Activated CD8-positive, alpha-beta memory T cell treated with anti-CD3 and anti-CD28 coated beads for 36 hours (primary cell): ENCODE data around the gene CELA2A. TPM values are rescaled to one million over a fixed set of nuclear protein-coding genes. Genes with fewer than 3 reads are reported as not detected.
"Not testable (repeated sequence)": the region's sequence is repeated elsewhere in the genome, so short reads cannot be mapped to it uniquely, and the experiment has no call there.

Experiments used
- CTCF ChIA-PET: fragments of 350-600 bp; sonication (Branson Sonifier 250); formaldehyde crosslinking; loops from one replicate; lab custom pipeline; 2021; ENCODE audit warnings: antibody characterized with exemption; lab: Charles Lee
- POLR2A ChIA-PET: fragments of 350-600 bp; sonication (Branson Sonifier 250); formaldehyde crosslinking; loops from one replicate; lab custom pipeline; 2021; ENCODE audit warnings: antibody characterized with exemption; lab: Charles Lee
- total RNA-seq, 2 experiments: library from RNA; stranded (reverse); gene quantifications; one replicate each; pipeline ENCODE4 v1.2.3, GENCODE V29; 2021

Gene CELA2A
- total RNA-seq, 2 experiments from 2014 or later, result not detected

DNA sequence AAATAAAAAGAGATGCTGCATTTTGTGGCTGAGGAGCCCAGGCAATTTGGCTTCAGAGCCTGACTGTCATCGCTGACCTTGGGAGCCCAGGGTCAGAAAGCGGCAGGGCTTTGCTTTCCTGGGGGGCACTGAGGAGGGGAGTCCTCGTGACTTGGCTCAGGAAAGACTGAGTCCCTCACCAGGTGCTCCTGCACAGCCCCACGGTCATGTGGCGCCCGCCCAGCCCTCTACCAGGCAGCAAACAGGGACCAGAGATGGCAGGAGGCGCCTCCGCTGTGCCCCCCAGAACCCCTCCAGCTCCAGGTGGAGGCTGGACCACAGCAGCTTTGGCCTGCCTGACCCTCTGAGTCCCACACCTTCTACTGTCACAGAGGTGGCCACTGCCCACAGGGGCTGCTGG lies 33.7 kb upstream of the CELA2A start:
- ChIA-PET CTCF (interaction anchor here (0.6 kb wide), 1 partner anchor 33 kb away, joined by 4 read pairs; no protein-coding TSS in a partner anchor), POLR2A (no interaction called here)

DNA sequence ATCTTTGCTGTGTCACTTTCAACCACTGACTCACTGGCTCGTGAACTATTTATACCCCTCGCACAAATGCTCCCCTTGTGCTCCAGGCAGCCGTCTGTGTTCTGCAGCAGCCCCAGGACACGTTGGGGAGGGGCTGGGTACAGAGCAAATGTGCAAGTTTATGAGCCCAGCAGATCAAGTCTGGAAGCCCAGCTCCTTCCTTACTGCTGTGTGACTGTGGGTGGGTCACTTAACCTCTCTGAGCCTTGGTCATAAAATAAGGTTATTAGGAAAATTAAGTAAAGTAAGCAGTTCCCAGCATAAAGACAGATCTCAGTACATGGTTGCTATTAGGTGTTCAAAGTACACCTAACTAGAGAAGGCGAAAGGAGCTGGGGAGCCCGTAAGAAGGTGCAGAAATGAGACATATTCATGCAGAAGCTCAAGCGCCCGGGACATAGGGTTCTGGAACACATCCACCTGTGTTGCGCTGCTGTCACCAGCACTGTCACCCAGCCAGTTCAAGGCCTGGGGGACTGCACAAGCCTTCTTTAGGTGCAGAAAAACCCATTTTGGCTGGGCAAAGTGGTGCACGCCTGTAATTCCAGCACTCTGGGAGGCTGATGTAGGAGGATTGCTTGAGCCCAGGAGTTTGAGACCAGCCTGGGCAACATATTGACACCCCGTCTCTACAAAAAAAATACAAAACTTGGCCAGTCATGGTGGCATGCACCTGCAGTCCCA lies 33.0 kb upstream of the CELA2A start:
- ChIA-PET CTCF (interaction anchor here (0.6 kb wide), 1 partner anchor 33 kb away, joined by 4 read pairs; no protein-coding TSS in a partner anchor), POLR2A (interaction anchor here (0.6 kb wide), 1 partner anchor 172 kb away, joined by 4 read pairs; no protein-coding TSS in a partner anchor)

DNA sequence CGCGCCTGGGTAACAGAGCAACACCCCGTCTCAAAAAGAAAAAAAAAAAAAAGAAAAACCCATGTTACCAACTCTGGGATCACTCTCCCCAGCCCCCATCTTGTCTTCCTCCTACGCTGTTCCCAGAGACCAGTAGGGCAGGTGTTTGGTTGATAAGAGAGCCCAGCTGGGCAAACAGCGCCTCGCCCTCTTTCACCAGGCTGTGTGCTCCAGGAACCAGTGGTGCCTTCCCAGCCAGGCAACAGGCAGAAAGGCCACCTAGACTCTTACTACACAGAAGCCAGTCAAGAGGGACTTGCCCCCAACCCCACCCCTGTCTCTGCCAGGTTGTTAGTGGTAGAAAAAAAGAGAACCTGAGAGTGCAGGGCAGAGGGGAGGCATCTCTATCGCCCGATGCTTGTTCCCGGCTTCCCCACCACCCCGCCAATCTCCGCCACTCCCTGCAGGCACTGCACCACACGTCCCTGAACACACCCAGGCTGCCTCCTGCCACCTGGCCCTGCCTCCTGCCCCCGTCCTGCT lies 32.3 kb upstream of the CELA2A start:
- ChIA-PET POLR2A (interaction anchor here (0.6 to 0.7 kb wide), 2 partner anchors 113 to 173 kb away, joined by 4 to 5 read pairs; no protein-coding TSS in a partner anchor), CTCF (no interaction called here)

DNA sequence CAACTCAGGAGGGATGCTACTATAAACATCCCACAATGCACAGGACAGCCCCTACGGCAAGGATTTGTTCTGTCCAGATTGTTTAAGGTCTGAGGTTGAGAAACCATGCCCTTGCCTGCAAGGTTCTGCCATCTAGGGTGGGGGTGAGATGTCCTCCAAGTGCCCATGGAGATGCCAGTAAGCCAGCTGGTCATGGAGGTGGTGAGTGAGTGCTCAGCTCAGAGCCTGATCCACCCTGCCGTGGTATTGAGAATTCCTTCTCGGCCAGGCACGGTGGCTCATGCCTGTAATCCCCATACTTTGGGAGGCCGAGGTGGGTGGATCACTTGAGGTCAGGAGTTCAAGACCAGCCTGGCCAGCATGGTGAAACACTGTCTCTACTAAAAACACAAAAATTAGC lies 31.6 kb upstream of the CELA2A start:
- ChIA-PET POLR2A (no interaction called here), CTCF (interaction anchor here (1.1 to 1.7 kb wide), 2 partner anchors 101 to 120 kb away, joined by 3 to 5 read pairs; no protein-coding TSS in a partner anchor)

DNA sequence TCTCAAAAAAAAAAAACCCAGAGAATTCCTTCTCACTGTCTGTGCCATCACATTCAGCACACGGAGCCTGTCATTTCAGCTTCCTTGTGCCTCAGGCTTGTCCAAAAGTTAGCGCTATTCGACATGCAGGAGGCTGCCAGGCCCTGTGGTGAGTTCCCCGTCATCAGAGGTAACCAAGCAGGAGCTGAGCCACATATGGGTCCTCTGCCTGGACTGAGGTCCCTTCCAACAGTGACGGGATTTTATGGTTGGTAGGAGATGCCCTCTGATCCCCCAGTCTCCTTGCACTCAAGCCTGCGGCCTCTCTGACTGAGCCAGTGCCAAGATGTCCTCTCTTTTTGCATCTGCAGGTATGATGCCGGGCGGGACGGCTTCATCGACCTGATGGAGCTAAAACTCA lies 31.0 kb upstream of the CELA2A start:
- ChIA-PET CTCF (interaction anchor here (1.1 to 1.7 kb wide), 3 partner anchors 83 to 120 kb away, joined by 3 to 5 read pairs (median 3); no protein-coding TSS in a partner anchor), POLR2A (no interaction called here)

DNA sequence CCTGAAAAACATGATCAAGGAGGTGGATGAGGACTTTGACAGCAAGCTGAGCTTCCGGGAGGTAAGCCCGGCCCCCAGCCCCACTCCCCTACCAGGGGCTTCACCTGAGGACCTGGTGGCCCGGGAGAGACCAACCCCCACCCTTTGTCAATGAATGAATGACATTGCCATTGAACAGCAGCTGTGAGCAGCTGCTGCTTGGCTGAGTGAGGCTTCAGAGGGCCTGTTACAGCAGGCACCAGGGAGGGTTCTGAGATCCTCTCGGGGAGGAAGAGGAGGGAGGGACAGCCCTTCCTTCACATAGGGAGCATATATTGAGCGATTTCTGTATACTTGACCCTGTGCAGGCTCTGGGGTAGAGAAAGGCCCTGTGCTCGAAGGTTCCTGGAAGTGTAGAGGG lies 30.6 kb upstream of the CELA2A start:
- CTCF ChIA-PET, result interaction anchor here (1.1 to 1.7 kb wide), 3 partner anchors 84 to 121 kb away, joined by 3 to 5 read pairs (median 3); no protein-coding TSS in a partner anchor
- POLR2A ChIA-PET, result no interaction called here

DNA sequence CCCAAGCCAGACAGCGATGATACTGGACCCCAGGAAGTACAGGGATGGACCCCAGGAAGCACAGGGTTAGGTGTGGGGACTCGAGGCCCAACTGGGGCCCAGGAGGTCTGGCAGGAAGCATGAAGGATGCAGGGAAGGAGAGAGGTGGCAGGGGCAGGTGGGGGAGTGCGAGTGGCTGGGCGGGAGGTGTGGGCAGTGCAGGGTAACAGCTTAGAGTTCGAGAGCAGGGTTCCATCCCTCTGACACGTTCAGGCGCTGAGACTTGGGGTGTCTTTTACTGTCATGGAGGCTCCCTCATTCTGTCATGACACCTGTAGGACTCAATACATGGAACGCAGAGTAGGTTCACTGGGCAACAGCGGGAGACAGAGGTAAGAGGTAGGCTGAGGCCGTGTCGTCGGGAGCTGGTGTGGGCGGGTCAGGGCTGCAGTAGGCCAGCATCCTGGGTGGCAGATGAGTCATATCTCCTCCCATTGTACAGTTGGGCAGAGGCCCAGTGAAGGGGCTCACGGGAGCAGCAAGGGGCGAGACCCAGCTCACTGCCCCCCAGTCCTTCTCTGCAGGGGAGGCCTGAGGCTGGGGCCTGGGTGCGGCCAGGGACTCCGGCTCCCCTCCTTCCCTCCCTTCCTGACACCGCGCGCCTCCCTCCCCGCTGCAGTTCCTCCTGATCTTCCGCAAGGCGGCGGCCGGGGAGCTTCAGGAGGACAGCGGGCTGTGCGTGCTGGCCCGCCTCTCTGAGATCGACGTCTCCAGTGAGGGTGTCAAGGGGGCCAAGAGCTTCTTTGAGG lies 29.8 kb upstream of the CELA2A start:
- POLR2A ChIA-PET, result no interaction called here

DNA sequence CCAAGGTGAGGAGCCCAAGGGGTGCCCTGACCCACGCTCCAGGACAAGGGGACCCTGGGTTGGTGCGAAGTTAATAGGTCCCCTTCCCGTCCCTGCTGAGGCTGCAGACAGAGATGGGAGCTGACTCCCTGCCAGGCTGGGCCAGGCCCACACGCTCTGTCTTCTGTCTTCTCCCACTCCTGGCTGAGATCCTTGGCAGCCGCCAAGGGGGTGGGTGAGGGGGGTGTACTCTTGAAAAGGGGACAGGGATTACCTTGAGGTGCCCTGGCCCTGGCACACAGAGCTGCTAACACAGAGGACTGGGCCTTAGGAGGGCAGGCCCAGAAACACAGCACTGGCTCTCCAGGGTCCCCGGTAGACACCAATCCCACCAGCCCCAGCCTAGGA lies 29.3 kb upstream of the CELA2A start:
- CTCF ChIA-PET, result interaction anchor here (1.4 kb wide), 1 partner anchor 102 kb away, joined by 3 read pairs; no protein-coding TSS in a partner anchor

More for the DNA sequence above, 29.8 kb upstream of the CELA2A start:
- CTCF ChIA-PET, result interaction anchor here (1.4 to 1.7 kb wide), 3 partner anchors 84 to 103 kb away, joined by 3 to 5 read pairs (median 3); no protein-coding TSS in a partner anchor

DNA sequence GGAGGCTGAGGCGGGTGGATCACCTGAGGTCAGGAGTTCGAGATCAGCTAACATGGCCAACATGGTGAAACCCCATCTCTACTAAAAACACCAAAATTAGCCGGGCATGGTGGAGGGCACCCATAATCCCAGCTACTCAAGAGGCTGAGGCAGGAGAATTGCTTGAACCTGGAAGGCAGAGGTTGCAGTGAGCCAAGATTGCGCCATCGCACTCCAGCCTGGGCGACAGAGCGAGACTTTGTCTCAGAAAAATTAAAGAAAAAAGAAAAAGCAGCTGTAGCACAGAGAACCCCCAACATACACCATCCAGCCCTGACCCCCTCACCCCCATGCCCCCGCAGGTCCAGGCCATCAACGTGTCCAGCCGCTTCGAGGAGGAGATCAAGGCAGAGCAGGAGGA lies 28.3 kb upstream of the CELA2A start:
- CTCF ChIA-PET, result interaction anchor here (1.4 kb wide), 1 partner anchor 103 kb away, joined by 3 read pairs; no protein-coding TSS in a partner anchor
- POLR2A ChIA-PET, result not testable (repeated sequence)

More for the DNA sequence above, 29.3 kb upstream of the CELA2A start:
- POLR2A ChIA-PET, result no interaction called here

DNA sequence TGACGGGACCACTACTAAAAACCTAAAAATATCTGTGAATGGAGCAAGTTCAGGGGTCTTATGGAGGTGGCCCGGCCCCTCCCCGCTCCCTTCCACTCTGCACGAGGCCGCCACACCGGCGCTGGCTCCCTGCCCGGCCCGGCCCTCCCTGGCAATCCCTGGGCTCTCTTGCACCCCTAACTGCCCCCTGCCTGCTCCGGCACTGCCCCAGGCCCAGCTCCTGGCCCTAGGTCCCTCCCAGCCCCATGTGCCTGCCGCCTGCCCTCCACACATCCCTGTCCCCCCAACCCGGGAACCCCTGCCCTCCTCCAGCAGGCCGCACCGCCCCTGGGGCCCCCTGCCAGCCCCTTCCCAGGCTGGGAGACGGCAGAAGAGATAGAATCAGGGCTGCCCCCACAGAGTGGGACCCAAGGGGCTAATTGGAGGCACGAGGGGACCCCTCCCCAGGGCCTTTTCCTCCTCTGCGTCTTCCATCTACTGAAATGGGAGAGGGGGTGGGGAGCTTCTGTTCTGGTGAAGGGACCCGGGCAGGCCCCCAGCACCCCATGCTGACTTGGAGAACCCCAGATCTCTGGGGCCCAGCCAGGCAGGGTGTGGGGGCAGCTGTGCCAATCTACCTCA lies 27.6 kb upstream of the CELA2A start:
- ChIA-PET POLR2A (no interaction called here), CTCF (interaction anchor here (1.1 kb wide), 1 partner anchor 98 kb away, joined by 3 read pairs; no protein-coding TSS in a partner anchor)

DNA sequence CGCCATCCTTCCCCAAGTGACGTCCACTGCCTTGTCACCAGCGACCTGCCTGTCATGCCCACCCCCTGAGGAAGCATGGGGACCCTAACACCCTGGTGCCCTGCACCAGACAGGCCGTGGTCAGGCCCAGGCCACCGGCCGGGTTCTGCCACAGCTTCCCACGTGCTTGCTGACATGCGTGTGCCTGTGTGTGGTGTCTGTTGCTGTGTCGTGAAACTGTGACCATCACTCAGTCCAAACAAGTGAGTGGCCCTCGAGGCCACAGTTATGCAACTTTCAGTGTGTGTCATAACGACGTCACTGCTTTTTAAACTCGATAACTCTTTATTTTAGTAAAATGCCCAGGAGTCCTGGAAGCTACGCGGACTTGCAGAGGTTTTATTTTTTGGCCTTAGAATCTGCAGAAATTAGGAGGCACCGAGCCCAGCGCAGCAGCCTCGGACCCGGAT lies 26.8 kb upstream of the CELA2A start:
- POLR2A ChIA-PET, result no interaction called here
- CTCF ChIA-PET, result interaction anchor here (1.1 to 4.7 kb wide), 4 partner anchors 17 to 106 kb away, joined by 3 to 61 read pairs (median 4); no protein-coding TSS in a partner anchor

DNA sequence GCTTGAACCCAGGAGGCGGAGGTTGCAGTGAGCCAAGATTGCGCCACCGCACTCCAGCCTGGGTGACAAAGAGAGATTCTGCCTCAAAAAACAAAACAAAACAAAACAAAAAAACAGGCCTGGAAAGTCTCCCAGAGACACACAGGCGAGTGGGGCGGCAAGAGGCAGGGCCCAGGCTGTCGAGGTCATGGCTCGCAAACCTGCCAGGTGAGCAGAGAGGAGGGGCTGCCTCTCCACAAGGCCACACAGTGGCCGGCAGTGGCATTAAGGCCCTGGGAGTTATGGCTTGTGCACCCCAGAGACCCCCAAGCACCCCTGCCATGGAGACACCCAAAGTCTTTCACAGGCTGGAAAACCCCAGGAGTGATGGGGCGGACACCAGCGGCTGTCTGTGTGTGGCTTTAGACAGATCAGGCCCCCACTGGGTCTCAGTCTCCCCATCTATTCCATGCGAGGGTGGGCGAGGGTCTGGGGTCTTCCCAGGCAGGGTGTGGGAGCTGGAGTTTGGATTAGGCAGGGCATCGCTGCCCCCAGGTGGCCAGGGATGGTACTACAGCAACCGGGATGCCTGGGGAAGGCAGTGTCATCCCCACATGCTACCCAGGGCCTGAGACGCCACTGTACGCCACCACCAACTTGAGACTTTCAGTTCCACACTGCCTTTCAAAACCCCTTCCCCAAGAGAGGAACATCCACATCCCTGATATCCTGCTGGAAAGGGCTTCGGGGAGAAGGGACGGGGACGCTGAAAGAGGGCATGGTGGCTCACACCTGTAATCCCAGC lies 25.6 kb upstream of the CELA2A start:
- ChIA-PET CTCF (interaction anchor here (0.9 to 4.7 kb wide), 17 partner anchors 11 to 111 kb away, joined by 3 to 61 read pairs (median 5); no protein-coding TSS in a partner anchor), POLR2A (interaction anchor here (0.6 to 1.2 kb wide), 2 partner anchors 19 to 85 kb away, joined by 3 read pairs; no protein-coding TSS in a partner anchor)

DNA sequence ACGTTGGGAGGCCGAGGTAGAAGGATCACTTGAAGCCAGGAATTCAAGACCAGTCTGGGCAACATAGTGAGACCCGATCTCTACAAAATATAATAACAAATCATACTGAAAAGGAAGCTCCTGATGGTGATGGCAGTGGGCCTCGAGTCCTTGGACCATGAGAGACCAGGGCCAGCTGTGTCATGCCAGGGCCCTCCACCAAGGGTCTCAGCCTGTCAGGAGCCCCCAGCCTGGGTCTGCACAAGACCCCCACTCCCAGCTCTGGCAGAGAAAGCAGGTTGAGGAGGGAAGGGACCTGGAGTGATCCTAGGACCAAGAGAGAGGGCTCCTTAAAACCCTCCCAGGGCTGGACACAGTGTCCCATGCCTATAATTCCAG lies 25.0 kb upstream of the CELA2A start:
- CTCF ChIA-PET, result interaction anchor here (0.9 to 4.7 kb wide), 18 partner anchors 10 to 170 kb away, joined by 3 to 61 read pairs (median 4); no protein-coding TSS in a partner anchor
- POLR2A ChIA-PET, result interaction anchor here (0.6 to 1.2 kb wide), 2 partner anchors 20 to 85 kb away, joined by 3 read pairs; no protein-coding TSS in a partner anchor

DNA sequence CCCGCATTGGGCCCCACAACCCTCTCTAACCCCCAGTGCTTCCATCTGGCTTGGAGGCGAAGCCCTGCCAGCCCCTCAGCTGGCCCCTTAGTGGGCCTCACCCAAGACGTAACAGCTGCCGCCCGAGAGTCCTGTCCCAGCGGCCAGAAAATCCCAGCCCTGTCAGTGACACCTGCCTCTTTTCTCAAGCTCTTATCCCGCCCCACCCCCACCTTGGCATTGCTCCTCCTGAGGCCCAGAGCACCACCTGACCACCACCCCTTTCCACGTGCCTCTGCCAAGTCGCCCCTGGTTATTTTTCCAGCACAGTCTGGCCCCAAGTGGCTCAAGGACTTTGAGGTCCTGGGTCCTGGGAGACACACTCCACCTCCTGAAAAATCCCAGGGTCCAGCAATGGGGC lies 24.2 kb upstream of the CELA2A start:
- ChIA-PET POLR2A (interaction anchor here (1.2 kb wide), 1 partner anchor 86 kb away, joined by 3 read pairs; no protein-coding TSS in a partner anchor), CTCF (interaction anchor here (0.9 to 4.7 kb wide), 6 partner anchors 13 to 170 kb away, joined by 3 to 61 read pairs (median 6); no protein-coding TSS in a partner anchor)

DNA sequence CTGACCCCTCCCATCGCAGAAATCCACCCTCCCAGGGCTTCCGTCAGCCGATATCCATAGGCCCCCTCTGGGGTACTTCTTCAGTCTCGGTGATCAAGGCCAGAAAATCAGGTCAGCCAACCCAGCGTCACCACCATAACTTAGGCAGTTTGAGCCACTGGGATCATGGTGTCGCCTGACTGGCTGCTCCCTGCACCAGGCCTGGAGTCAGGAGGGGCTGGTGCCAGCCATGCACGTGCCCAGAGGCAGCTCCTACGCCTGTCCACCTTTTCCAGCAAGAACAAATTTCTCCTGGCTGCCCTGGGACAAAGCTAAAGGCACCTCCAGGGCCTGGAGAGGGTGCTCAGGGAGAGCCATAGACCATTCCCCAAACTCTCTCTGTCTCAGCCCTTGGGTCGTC lies 23.1 kb upstream of the CELA2A start:
- ChIA-PET POLR2A (no interaction called here), CTCF (interaction anchor here (4.7 kb wide), 1 partner anchor 110 kb away, joined by 61 read pairs; no protein-coding TSS in a partner anchor)

DNA sequence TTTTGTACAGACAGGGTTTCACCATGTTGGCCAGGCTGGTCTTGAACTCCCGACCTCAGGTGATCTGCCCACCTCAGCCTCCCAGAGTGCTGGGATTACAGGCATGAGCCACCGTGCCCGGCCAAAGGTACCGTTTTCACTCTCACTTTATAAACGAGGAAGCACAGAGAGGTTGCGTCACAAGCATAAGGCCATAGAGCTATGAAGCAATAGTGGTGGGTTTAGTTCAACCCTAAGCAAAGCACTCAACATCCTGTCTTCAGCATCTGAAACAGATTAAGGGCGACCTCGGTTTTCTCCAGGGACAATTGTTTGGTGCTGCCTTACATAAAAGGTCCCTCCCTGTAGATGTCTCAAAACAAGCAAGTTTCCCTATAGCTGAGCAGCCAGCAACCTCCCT lies 21.8 kb upstream of the CELA2A start:
- POLR2A ChIA-PET, CTCF ChIA-PET: not testable (repeated sequence)
